H1 (cell line): ENCODE data around the gene LAMC1. TPM values are rescaled to one million over a fixed set of nuclear protein-coding genes. Genes with fewer than 3 reads are reported as not detected.

Experiments used
- CTBP2 ChIP-seq: IDR thresholded peaks from 2 replicates; pipeline ENCODE4 v1.7.0; 2011; ENCODE audit warnings: borderline replicate concordance, mild to moderate bottlenecking, moderate library complexity, mixed read lengths, low read length; ENCODE audit not compliant: insufficient read depth, insufficient read length
- FOSL1 ChIP-seq: IDR thresholded peaks from 2 replicates; pipeline ENCODE4 v1.6.1; 2011; ENCODE audit warnings: mild to moderate bottlenecking, low read depth, low read length, moderate library complexity; ENCODE audit not compliant: insufficient read depth
- JUND ChIP-seq: IDR thresholded peaks from 2 replicates; pipeline ENCODE4 v1.6.1; 2011; ENCODE audit warnings: mild to moderate bottlenecking, improper control_type of control experiment, low read length
- KDM4A ChIP-seq: IDR thresholded peaks from one replicate; pipeline ENCODE4 v1.7.1; 2012; ENCODE audit warnings: low read depth, mild to moderate bottlenecking, moderate library complexity, low read length, inconsistent platforms; ENCODE audit not compliant: severe bottlenecking
- polyA plus RNA-seq, 7 experiments: library from polyadenylated mRNA; depleted of rRNA in 3 of 7; stranded (reverse) in 5 of 7; unstranded in 2 of 7; fragments of >200 nt in 5 of 7; fragments of 200-250 nt in 2 of 7; gene quantifications; 1 replicate in 5 of 7; 2 replicates in 1 of 7; 4 replicates in 1 of 7; pipeline versions ENCODE4 v1.2.1 to v1.2.3, GENCODE V29; 2011 to 2013; ENCODE audit warnings: missing spikeins in 2 of 7, mixed read lengths in 2 of 7
- total RNA-seq: library from RNA; stranded (reverse); fragmentation: NEBNext Ultra II Directional; extraction: Animal tissue kit (Norgen Biotek cat#: 25700); gene quantifications from 2 replicates; pipeline ENCODE4 v1.2.1, GENCODE V29; 2021

Gene LAMC1
- total and polyA plus RNA-seq, 2 of the 8 experiments (the other 6 are each of a cell fraction or from before 2014, with no cell fraction given): 47.6 to 90.3 TPM

- TF ChIP-seq KDM4A (no peak), CTBP2 (no peak), JUND (no peak), FOSL1 (no peak)
Observed at GRCh38 chr1:183098317-183098716, 75.1 kb downstream of the LAMC1 start (continued).
